Urothelium cell line (cell line): ENCODE measurements around the gene CCDC127.

ENCODE experiments used
- DNase-seq: peaks from one replicate; pipeline ENCODE4 v3.0.0; 2011; ENCODE audit warnings: low spot score, mixed read lengths
- FAIRE-seq: peaks from 2 replicates; lab custom pipeline; 2011; peaks lifted over from hg19 to GRCh38; lab: Jason Lieb, UNC

CCDC127 gene

GRCh38 chr5:160921-161802, 56.8 kb downstream of the CCDC127 start:
- DNase-seq (no peak), FAIRE-seq (no peak)

- DNase-seq (no peak), FAIRE-seq (no peak)
Observed at GRCh38 chr5:160173-160510, 57.8 kb downstream of the CCDC127 start.

- DNase-seq (no peak), FAIRE-seq (no peak)
Observed at GRCh38 chr5:159448-160172, 58.3 kb downstream of the CCDC127 start.

DNA sequence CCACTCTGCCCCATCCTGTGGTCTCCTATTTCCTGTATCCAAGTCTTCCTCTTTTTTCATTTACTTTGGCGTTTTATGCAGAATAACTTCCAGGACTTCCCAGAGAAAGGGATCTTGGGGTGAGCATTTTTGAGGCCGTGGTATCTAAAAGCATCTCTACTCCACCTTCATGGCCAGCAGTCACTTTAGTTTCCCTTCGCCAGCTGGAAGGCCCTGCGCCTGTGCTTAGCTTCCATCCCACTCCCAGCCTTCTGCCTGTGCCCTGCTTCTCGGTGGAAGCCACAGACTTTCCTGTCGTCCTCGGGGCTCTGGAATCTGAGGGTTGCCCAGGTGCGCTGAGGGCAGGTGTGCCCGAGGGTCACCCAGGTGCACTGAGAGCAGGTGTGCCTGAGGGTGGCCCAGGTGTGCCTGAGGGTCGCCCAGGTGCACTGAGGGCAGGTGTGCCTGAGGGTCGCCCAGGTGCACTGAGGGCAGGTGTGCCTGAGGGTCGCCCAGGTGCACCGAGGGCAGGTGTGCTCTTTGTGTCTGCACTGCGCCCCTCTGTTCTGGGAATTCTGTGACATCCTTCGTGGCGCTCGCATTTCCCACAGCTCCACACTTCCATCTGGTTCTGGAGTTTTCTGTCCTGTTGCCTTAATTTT, 59.0 kb downstream of the CCDC127 start:
- FAIRE-seq = no peak
- no peak for DNase-seq

DNA sequence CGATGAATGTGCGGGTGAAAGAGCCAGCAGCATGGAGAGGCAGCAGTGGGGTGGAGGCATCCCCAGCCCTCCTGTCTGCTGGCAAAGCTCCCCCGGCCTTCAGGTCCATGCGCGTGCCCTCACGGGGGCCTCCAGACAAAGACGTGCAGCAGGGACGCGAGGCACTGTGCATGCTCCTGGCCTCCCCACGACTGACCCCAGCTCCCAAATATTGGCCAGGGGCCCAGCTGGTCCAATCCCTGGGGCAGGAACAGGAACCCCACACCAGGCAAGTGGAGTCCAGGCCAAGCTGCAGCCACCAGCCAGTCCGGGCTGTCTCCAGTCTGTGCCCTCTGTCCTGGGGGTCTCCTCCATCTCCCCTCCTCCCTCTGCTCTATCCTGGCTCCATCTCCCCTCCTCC, 60.2 kb downstream of the CCDC127 start:
- DNase-seq (no peak), FAIRE-seq (no peak)

DNA sequence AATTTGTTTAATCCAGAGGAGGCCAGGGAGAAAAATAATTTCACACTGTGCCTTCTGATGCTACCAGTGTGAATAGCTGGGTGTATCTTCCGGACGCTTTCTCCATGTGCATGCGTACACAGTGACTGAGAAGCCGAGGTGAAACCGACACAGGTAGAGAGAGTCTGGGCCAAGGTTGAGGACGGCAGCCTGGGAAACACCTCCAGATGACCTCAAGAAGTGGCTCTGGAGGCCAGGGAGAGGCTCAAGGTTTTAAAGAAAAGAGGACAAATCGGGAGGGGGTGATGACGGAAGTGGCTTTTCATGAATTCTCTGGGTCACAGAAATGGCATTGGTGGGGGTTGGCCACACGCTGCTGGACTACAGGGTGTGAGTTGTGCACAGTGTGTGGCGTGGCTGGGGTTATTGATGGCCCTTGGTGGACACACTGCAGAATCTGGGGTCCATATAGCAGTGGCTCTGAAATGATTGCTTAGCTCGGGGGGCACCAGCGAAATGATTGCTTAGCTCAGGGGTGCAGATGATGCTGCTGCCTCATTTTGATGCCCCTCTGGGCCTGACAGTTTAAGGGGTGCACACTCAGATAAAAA, 60.7 kb downstream of the CCDC127 start:
- FAIRE-seq = no peak
- DNase-seq = no peak

DNA sequence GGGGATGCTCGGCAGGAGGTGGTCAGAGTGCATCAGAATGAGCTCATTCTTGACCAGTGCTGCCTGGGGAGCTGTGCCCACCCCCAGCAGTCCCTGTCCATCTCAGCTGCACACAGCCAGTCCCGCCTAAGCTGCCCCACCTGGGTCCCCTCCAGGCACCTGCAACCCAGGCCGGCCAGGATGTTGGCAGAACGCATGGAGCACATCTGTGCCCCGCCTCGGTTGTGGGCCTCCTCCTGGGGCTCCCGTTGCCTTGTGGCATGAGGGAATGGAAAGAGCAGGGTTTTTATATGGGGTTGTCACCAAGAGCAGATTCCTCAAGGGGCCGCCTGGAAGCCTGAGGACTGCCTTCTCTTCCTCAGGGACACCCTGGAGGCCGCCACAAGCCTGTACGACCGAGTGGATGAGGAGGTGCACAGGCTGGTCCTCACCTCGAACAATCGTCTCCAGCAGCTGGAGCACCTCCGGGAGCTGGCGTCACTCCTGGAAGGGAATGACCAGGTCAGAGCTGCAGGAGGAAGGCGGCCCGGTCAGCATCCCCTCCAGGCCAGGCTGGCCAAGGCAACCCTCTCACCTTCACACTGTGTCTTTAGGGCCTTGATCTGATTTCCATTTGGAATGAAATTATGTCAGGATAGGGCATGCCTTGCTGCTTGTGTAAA, 61.4 kb downstream of the CCDC127 start:
- FAIRE-seq (no peak), DNase-seq (no peak)

DNA sequence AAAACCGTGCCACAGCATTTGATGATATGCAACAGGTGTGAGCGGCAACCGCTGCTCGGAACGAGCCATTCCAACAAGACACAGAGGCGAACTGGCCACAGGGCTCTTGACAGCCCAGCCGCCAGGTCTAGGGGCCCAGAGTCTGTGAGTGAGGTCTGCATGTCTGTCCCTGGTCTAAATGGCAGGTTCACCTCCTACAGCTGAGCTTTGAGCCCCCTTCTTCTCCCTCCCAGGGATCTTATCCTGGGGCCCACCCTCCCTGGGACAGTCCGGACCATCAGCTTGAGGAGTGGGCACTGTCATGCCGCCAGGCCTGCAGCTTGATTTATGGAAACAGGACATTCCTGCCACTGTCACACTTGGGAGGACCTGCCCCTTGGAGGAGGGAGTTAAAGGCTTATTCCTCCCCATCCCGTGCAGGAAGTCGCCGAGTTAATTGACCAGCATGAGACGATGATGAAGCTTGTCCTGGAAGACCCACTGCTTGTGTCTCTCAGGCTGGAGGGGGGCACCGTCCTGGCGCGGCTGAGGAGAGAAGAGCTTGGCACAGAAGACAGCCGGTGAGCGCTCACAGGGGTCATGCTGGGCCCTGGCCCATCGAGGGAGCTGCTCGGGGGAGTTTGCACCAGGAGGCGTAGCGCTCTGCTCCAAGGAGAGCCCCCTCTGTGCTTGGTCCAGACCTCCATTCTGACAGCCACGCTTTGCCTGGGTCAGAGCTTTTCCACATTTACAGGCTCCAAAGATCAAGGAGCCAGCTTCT, 62.1 kb downstream of the CCDC127 start:
- DNase-seq = no peak
- FAIRE-seq = no peak

- peak; percentile 50 for FAIRE-seq
- no peak for DNase-seq
Observed at GRCh38 chr5:154826-155225, 63.1 kb downstream of the CCDC127 start.

DNA sequence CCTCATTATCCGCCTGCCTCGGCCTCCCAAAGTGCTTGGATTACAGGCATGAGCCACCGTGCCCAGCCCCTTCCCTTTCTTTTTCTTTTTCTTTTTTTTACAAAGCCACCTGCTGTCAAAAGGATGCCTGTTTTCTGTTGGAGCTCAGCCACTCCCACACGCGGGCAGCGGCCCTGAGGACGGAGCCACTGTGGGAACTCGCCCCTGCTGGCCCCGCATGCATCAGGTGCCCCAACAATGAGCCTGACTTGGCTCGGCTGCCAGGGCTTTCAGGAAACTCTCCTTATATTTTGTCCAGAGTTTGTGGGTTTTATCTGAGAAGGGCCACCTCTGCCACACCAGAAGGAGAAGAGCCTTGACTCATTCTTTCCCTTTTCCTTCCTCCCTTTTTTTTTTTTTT, 63.7 kb downstream of the CCDC127 start:
- DNase-seq (no peak), FAIRE-seq (no peak)

GRCh38 chr5:153256-153655, 64.7 kb downstream of the CCDC127 start:
- DNase-seq (no peak), FAIRE-seq (no peak)

DNA sequence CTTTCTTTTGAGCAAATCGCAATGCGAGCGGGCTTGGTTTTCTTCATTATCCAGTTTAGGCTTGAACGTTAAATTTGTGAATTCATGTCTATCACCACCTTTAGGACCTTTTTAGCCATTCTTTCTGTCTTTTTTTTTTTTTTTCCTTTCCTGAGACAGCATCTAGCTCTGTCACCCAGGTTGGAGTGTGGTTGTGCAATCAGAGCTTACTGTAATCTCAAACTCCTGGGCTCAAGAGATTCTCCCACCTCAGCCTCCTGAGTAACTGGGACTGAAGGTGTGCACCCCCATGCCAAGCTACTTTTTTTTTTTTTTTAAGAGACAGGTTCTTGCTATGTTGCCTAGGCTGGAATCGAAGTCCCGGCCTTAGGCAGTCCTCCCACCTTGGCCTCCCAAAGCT, 65.9 kb downstream of the CCDC127 start:
- no peak for FAIRE-seq
- no peak for DNase-seq

DNA sequence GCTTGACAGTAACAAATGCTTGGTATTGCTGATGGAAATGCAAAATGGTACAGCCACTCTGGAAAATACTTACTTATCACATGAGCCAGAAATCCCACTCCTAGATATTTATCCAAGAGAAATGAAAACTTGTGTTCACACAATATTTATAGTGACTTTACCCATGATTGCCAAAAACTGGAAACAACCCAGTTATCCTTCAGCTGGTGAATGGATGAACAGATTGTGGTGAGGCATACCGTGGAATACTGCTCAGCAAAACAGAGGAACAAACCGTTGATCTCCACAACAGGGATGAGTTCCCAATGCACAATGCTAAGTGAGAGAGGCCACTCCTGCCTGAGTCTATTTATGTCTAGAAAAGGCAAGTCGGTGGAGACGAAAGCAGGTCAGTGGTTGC, 67.2 kb downstream of the CCDC127 start:
- DNase-seq (no peak), FAIRE-seq (no peak)

GRCh38 chr5:149745-150485, 68.0 kb downstream of the CCDC127 start:
- FAIRE-seq (peak; percentile 27), DNase-seq (no peak)

DNA sequence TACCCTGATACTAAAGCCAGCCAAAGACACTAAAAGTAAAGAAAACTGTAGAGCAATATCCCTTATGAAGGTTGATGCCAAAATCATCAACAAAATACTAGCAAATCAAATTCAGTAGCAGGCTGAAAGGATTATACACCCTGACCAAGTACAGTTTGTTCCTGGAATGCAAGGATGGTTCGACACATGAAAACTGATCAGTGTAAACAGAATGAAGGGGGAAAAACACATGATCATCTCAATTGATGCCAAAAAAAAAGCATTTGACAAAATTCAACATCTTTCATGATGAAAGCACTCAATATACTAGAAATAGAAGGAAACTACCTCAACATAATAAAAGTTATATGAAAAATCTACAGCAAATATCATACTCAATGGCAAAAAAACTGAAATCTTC, 70.2 kb downstream of the CCDC127 start:
- DNase-seq (no peak), FAIRE-seq (peak; percentile 87)
